Kidney (tissue), 14 donors: Measurements from ENCODE around the gene TFCP2L1. TPM values are rescaled to one million over a fixed set of nuclear protein-coding genes. Genes with fewer than 3 reads are reported as not detected.

ENCODE experiments used
- DNase-seq, 5 donors: peaks; one replicate each; pipeline ENCODE4 v3.0.0-alpha.2; 2013 to 2020
- FAIRE-seq: peaks from 2 replicates; lab custom pipeline; 2012; peaks lifted over from hg19 to GRCh38; lab: Jason Lieb, UNC
- H3K27ac ChIP-seq, 2 donors: one replicate each; pipeline ENCODE4 v1.7.0; 2013; ENCODE audit warnings: low read depth in 2 of 2, low read length in 2 of 2, inconsistent platforms in 1 of 2
- H3K27me3 ChIP-seq: one replicate; pipeline ENCODE4 v1.7.1; 2013; ENCODE audit warnings: low read length, inconsistent platforms; ENCODE audit not compliant: control insufficient read depth, insufficient read depth
- H3K36me3 ChIP-seq, 3 donors: one replicate each; pipeline versions ENCODE4 v1.7.0 to v1.7.1; 2013; ENCODE audit warnings: low read length in 3 of 3, control low read depth in 1 of 3, inconsistent platforms in 1 of 3; ENCODE audit not compliant: insufficient read depth in 3 of 3, control insufficient read depth in 2 of 3
- H3K4me1 ChIP-seq, 3 donors: one replicate each; pipeline versions ENCODE4 v1.7.0 to v1.7.1; 2013; ENCODE audit warnings: low read length in 3 of 3, inconsistent platforms in 1 of 3, low read depth in 1 of 3; ENCODE audit not compliant: control insufficient read depth in 2 of 3, insufficient read depth in 2 of 3
- H3K4me3 ChIP-seq, 3 donors: one replicate each; pipeline versions ENCODE4 v1.7.0 to v1.8.1; 2013; ENCODE audit warnings: low read length in 3 of 3, control low read depth in 1 of 3, inconsistent platforms in 1 of 3
- H3K9ac ChIP-seq, 3 donors: one replicate each; pipeline versions ENCODE4 v1.7.0 to v1.7.1; 2013; ENCODE audit warnings: low read length in 3 of 3, control low read depth in 1 of 3, inconsistent platforms in 1 of 3
- H3K9me3 ChIP-seq, 3 donors: one replicate each; pipeline versions ENCODE4 v1.7.0 to v1.7.1; 2013; ENCODE audit warnings: low read length in 3 of 3, control low read depth in 1 of 3, inconsistent platforms in 1 of 3; ENCODE audit not compliant: control insufficient read depth in 2 of 3, insufficient read depth in 1 of 3
- intact Hi-C: fragments of 100-400 bp; cut with DNase I; formaldehyde crosslinking; loops from one replicate; pipeline ENCODE4 v1.11.1; 2022
- polyA plus RNA-seq: library from polyadenylated mRNA; stranded (reverse); fragments of 350-450 nt; fragmentation: Illumina TruSeq; extraction: RNeasy Lipid Tissue Mini Kit (QIAGEN cat#74804); gene quantifications from one replicate; pipeline ENCODE4 v1.2.3, GENCODE V29; 2014; ENCODE audit warnings: low read depth, low replicate concordance; ENCODE audit not compliant: insufficient read depth
- total RNA-seq: library from RNA; stranded (reverse); fragmentation: NEBNext Ultra II Directional; extraction: Animal tissue kit (Norgen Biotek cat#: 25700); gene quantifications from one replicate; pipeline ENCODE4 v1.2.1, GENCODE V29; 2021
- TF ChIP-seq, protein P1 (sequence below): IDR thresholded peaks from 3 replicates; pipeline ENCODE4 v1.5.1; 2012; ENCODE audit warnings: mild to moderate bottlenecking, moderate library complexity, borderline replicate concordance; ENCODE audit not compliant: insufficient read depth; ENCODE audit errors: extremely low read depth
- donor health status: control.
- donor health status: control.
- donor health status: control.
- donor health status: control.
- donor health status: control.
- donor health status: DM: yes; HTN: yes; CAD: no.
- donor health status: Normal renal cell carcinoma (clear cell type).

TFCP2L1 gene
- total and polyA plus RNA-seq, 2 donors from 2014 or later: 44.4 to 172 TPM

DNA sequence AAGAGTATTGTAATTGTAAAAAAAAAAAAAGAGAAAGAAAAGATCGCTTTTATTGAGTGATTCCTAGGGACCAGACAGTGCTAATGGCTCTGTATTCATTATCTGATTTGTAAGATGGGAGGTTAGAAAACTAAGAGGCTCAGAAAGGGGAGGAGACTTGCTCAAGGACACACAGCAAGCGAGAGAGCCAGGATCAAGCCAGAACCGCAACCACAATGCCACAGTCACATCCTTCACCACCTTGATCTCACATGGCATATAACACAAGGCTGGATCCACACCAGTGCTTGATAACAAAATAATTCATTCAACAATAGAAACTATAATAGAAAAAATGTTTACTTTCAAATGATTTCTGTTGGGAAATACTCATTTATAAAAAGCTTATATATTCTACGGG, 37.5 kb downstream of the TFCP2L1 start:
- H3K36me3 ChIP-seq: peaks cover 0 to 52% (median 45%) of the 10 kb centered on the region in 3 donors
- H3K27me3 ChIP-seq: no peaks in the 10 kb centered on the region
- H3K9me3 ChIP-seq: no peaks in the 10 kb centered on the region
- H3K9ac ChIP-seq: no peak overlapping the region
- DNase-seq (peak in 1 of 5 donors; percentile 11), FAIRE-seq (no peak)
- peaks cover 0 to 15% (median 3%) of the 10 kb centered on the region in 3 donors for H3K4me1 ChIP-seq
- H3K4me3 ChIP-seq: no peak overlapping the region
- H3K27ac ChIP-seq: no peak overlapping the region
- intact Hi-C loops: no loop called here
- TF ChIP-seq, protein P1, sequence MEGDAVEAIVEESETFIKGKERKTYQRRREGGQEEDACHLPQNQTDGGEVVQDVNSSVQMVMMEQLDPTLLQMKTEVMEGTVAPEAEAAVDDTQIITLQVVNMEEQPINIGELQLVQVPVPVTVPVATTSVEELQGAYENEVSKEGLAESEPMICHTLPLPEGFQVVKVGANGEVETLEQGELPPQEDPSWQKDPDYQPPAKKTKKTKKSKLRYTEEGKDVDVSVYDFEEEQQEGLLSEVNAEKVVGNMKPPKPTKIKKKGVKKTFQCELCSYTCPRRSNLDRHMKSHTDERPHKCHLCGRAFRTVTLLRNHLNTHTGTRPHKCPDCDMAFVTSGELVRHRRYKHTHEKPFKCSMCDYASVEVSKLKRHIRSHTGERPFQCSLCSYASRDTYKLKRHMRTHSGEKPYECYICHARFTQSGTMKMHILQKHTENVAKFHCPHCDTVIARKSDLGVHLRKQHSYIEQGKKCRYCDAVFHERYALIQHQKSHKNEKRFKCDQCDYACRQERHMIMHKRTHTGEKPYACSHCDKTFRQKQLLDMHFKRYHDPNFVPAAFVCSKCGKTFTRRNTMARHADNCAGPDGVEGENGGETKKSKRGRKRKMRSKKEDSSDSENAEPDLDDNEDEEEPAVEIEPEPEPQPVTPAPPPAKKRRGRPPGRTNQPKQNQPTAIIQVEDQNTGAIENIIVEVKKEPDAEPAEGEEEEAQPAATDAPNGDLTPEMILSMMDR: no peak

DNA sequence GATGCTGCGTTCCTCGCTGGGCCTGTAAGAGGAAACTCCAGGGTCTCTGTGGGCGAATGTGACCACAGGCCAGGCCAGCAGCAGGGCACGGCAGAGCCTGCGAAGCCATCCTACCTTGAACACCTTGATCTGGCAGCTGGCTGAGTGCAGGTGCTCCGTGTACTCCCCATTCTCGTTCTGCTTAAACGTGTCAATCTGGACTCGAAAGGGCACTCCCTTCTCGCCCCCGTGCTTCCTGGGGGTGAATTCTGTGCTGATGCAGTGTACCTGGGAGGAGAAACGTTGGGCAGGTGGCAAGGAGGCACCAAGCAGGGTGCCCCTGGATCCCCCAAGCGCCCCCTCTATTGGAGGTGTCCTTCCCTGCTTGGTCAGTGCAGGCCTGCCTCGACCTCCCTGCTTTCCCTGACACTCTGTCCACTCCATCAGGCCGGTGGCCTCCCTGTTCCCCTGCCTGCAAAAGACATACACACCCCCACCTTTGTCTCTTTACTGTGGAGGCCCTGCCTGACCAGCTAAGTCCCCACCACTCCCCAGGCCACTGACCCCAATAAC, 38.2 kb downstream of the TFCP2L1 start:
- Histone ChIP-seq H3K4me3 (no peak overlapping the region), H3K27ac (no peak overlapping the region), H3K9ac (no peak overlapping the region), H3K4me1 (peaks cover 0 to 16% (median 3%) of the 10 kb centered on the region in 3 donors), H3K36me3 (peaks cover 0 to 54% (median 46%) of the 10 kb centered on the region in 3 donors), H3K9me3 (no peaks in the 10 kb centered on the region), H3K27me3 (no peaks in the 10 kb centered on the region)
- intact Hi-C loops: no loop called here
- TF ChIP-seq, protein P1: no peak
- peak in 1 of 5 donors; percentile 57 for DNase-seq
- no peak for FAIRE-seq

DNA sequence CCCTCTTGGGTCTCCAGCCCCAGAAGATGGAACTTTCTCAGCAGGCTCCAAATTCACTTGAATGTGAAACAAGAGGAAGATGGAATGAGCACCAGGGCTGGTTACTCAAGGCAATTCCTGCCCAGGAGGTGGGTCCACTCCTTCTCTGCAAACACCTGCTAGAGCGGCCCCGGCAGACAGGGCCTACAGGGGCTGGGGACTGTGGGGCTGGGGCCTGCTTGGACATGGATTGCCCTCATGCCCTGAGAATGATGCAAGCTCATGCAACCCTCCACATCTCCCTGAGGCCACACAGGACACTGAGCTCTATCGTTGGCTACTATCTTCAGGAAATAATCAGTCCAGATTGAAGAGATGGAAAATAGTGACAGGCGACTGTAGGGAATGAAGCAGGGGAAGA, 39.1 kb downstream of the TFCP2L1 start:
- Histone ChIP-seq H3K9me3 (no peaks in the 10 kb centered on the region), H3K9ac (no peak overlapping the region), H3K27ac (no peak overlapping the region), H3K36me3 (peaks cover 0 to 62% (median 51%) of the 10 kb centered on the region in 3 donors), H3K4me1 (peaks cover 0 to 21% (median 3%) of the 10 kb centered on the region in 3 donors), H3K27me3 (no peaks in the 10 kb centered on the region), H3K4me3 (no peak overlapping the region)
- no peak for FAIRE-seq
- intact Hi-C loops: no loop called here
- DNase-seq: peak in 2 of 5 donors; percentile 12 to 48
- TF ChIP-seq, protein P1: no peak
